HG03025 (cell line): ENCODE measurements around the gene TOR1A.
"Not testable (repeated sequence)": the region's sequence is repeated elsewhere in the genome, so short reads cannot be mapped to it uniquely, and the experiment has no call there.

Source experiments
- ATAC-seq: cut with Tn5 transposase; IDR thresholded peaks from one replicate; pipeline ENCODE4 v1.9.1; 2021; ENCODE audit warnings: mild to moderate bottlenecking, moderate library complexity; ENCODE audit not compliant: unreplicated experiment, low FRiP score

The TOR1A gene

GRCh38 chr9:129785866-129786265 lies 38.1 kb downstream of the TOR1A start:
- ATAC-seq = no peak

GRCh38 chr9:129784970-129785369 lies 39.0 kb downstream of the TOR1A start:
- not testable (repeated sequence) for ATAC-seq

GRCh38 chr9:129783516-129784361 lies 40.2 kb downstream of the TOR1A start:
- ATAC-seq = no peak

GRCh38 chr9:129781981-129782380 lies 42.0 kb downstream of the TOR1A start:
- ATAC-seq = no peak

GRCh38 chr9:129781131-129781530 lies 42.8 kb downstream of the TOR1A start:
- no peak for ATAC-seq

- ATAC-seq = no peak
Observed at GRCh38 chr9:129779560-129780190, 44.3 kb downstream of the TOR1A start.

- no peak for ATAC-seq
Observed at GRCh38 chr9:129778469-129778868, 45.5 kb downstream of the TOR1A start.

GRCh38 chr9:129777769-129778130 lies 46.2 kb downstream of the TOR1A start:
- no peak for ATAC-seq

GRCh38 chr9:129776938-129777768 lies 46.8 kb downstream of the TOR1A start:
- ATAC-seq = no peak

- ATAC-seq = no peak
Observed at GRCh38 chr9:129776566-129776937, 47.4 kb downstream of the TOR1A start.

GRCh38 chr9:129776096-129776495 lies 47.8 kb downstream of the TOR1A start:
- not testable (repeated sequence) for ATAC-seq

- no peak for ATAC-seq
Observed at GRCh38 chr9:129775448-129775798, 48.5 kb downstream of the TOR1A start.

GRCh38 chr9:129774791-129775447 lies 49.0 kb downstream of the TOR1A start:
- ATAC-seq = no peak

- no peak for ATAC-seq
Observed at GRCh38 chr9:129773262-129774048, 50.5 kb downstream of the TOR1A start.

- ATAC-seq = no peak
Observed at GRCh38 chr9:129770741-129771140, 53.2 kb downstream of the TOR1A start.

GRCh38 chr9:129769669-129770068 lies 54.3 kb downstream of the TOR1A start:
- ATAC-seq = no peak

GRCh38 chr9:129768486-129768885 lies 55.5 kb downstream of the TOR1A start:
- no peak for ATAC-seq

- no peak for ATAC-seq
Observed at GRCh38 chr9:129765764-129766317, 58.1 kb downstream of the TOR1A start.

- ATAC-seq = no peak
Observed at GRCh38 chr9:129762985-129763926, 60.7 kb downstream of the TOR1A start.
